ENCODE data around the gene SLC4A1AP. TPM values are rescaled to one million over a fixed set of nuclear protein-coding genes. Genes with fewer than 3 reads are reported as not detected.

SLC4A1AP gene
- total RNA-seq, 2 experiments from 2014 or later: 25.1 to 27.4 TPM

DNA sequence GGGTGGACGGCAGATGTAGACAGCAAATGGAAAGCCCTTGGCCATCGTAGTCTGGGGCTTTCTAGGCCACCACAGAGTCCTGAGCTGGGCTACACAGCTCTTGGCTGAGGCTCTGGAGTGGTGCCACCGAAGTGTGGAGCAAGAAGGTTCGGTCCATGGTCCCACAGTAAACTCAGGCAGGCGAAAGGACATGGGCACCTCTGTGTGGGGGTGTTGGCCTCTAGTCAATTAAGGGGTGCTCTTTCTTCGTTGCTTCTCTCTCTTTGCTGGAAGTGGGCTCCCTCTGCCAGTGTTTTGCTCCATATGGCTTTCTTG lies 73.2 kb downstream of the SLC4A1AP start:
- Mint-ChIP-seq H3K4me3 (no peak overlapping the region), H3K27me3 (peaks cover 4% of the 10 kb centered on the region), H3K4me1 (peaks cover 6% of the 10 kb centered on the region), H3K36me3 (no peaks in the 10 kb centered on the region), H3K9me3 (peaks cover 1% of the 10 kb centered on the region), H3K27ac (no peak overlapping the region)
- ATAC-seq (ENCODE audit: low read depth) (no peak), DNase-seq (no peak)
- POLR2A ChIA-PET: no interaction called here

DNA sequence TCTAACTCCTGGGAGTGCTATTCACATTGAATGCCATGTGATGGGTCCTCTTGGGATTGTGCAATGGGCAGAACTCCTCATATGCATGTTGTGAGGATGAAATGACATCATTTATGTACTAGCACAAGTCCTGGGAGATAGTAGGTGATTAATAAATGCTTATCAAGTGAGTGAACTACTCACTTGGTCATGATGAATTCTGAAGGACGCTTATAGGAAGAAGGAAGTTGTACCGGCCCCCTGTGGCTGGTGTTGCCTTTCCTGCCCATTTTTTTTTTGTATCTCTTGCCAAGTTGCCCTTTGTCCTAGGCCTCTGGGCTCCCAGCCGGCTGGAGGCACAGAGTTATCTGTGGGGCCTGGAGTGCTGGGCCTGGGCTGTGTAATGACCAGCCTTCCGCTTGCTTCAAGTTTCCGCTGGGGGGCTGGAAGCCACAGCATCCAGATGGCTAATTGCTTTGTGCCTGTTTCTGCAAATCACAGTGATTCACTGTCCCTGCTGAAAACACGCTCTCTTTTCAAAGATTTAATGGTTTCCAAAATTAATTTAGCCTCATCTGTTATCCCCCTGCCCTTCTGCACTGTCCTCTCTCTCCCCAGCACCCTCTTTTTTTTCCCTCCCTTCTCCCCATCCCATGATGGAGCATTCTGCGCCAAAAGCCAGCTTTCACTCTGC lies 74.1 kb downstream of the SLC4A1AP start:
- no peak for ATAC-seq (ENCODE audit: low read depth)
- peaks cover 1% of the 10 kb centered on the region for H3K9me3 Mint-ChIP-seq
- no peak overlapping the region for H3K4me3 Mint-ChIP-seq
- POLR2A ChIA-PET: no interaction called here
- no peak overlapping the region for H3K27ac Mint-ChIP-seq
- no peaks in the 10 kb centered on the region for H3K36me3 Mint-ChIP-seq
- no peak for DNase-seq
- H3K27me3 Mint-ChIP-seq: peaks cover 4% of the 10 kb centered on the region
- peaks cover 6% of the 10 kb centered on the region for H3K4me1 Mint-ChIP-seq

DNA sequence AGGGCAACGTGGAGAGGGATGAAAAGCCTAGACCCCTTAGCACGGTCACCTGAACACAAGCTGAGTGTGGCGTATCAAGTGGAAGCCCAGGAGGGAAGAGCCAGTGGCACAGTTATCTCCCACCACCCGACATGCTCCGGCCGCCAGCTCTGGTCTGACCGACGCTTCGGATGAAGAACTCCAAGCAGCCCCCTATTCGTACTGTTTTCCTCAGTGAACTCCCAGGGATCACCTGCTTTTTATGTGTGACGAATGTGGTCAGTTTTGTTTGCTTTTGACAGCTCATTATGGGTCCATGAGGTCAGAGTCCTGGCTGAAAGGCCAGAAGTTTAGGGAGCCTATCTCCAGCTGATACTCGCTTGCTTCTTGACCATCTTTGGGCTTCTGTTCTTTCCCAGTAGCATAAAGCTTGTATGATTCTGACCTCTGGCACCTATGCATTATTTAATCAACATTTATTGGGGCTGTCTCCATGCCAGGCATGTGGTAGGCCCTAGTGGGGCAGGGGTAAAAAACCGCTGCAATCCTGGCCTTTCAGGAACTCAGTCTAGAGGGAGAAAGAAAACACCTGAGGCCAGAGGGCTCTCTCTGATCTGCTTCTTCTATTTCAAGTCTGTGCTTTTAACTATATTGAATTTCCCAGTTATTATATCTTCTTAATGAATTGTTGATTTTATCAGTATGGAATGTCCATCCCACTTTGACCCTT lies 74.8 kb downstream of the SLC4A1AP start:
- peaks cover 6% of the 10 kb centered on the region for H3K4me1 Mint-ChIP-seq
- no peaks in the 10 kb centered on the region for H3K36me3 Mint-ChIP-seq
- H3K4me3 Mint-ChIP-seq: no peak overlapping the region
- no peak overlapping the region for H3K27ac Mint-ChIP-seq
- peaks cover 4% of the 10 kb centered on the region for H3K27me3 Mint-ChIP-seq
- POLR2A ChIA-PET: interaction anchor here (0.6 kb wide), 1 partner anchor 31 kb away, joined by 3 read pairs; no protein-coding TSS in a partner anchor
- DNase-seq (no peak), ATAC-seq (ENCODE audit: low read depth) (no peak)
- no peaks in the 10 kb centered on the region for H3K9me3 Mint-ChIP-seq

DNA sequence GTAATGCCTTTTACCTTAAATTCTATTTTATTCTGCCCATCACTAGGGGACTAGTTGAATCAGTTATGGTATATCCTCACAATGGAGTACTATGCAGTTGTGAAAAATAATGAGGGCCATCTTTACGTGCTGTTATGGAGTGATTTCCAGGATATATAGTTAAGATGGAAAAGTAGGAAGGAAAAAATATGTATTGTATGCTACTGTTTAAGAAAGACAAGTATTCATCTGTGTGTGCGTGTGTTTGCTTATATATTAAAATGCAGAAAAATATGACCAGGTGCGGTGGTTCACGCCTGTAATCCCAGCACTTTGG lies 75.3 kb downstream of the SLC4A1AP start:
- H3K4me3 Mint-ChIP-seq: no peak overlapping the region
- ATAC-seq (ENCODE audit: low read depth) (no peak), DNase-seq (no peak)
- H3K9me3 Mint-ChIP-seq: no peaks in the 10 kb centered on the region
- POLR2A ChIA-PET: interaction anchor here (0.6 kb wide), 1 partner anchor 30 kb away, joined by 3 read pairs; no protein-coding TSS in a partner anchor
- no peaks in the 10 kb centered on the region for H3K36me3 Mint-ChIP-seq
- H3K27ac Mint-ChIP-seq: no peak overlapping the region
- H3K4me1 Mint-ChIP-seq: peaks cover 6% of the 10 kb centered on the region
- peaks cover 6% of the 10 kb centered on the region for H3K27me3 Mint-ChIP-seq

DNA sequence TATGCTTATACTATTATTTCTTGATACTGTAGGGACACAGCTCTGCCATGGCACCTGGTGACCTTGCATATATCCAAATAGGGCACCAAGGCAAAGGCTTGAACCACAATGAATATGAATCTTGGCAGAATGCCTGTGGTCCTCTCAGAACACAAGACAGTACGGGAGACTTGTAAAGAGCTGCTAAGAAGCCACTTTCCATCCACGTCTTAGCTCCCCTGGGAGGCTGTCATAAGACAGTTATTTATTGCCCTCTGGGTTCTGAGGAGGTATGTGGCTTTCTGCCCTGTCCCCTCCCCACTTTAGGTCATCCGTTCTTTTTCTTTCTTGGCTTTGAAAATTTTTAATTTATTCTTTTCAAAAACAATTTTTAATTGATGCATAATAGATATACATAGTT lies 78.0 kb downstream of the SLC4A1AP start:
- Mint-ChIP-seq H3K4me3 (no peak overlapping the region), H3K9me3 (no peaks in the 10 kb centered on the region), H3K4me1 (peaks cover 3% of the 10 kb centered on the region), H3K36me3 (no peaks in the 10 kb centered on the region), H3K27ac (no peak overlapping the region), H3K27me3 (peaks cover 23% of the 10 kb centered on the region)
- ATAC-seq (ENCODE audit: low read depth) (no peak), DNase-seq (no peak)
- POLR2A ChIA-PET: no interaction called here

DNA sequence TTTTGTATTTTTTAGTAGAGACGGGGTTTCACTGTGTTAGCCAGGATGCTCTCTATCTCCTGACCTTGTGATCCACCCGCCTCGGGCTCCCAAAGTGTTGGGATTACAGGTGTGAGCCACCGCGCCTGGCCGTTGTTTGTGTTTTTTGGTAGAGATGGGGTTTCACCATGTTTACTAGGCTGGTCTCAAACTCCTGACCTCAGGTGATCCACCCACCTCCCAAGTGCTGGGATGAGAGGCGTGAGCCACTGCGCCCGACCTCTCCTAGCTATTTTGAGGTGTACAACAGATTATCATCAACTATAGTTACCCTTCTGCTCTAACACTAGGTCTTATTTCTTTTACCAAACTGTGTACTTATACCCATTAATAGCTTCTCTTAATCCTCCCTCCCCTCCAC lies 78.9 kb downstream of the SLC4A1AP start:
- ATAC-seq (ENCODE audit: low read depth) (no peak), DNase-seq (no peak)
- Mint-ChIP-seq H3K27me3 (peaks cover 23% of the 10 kb centered on the region), H3K9me3 (no peaks in the 10 kb centered on the region), H3K36me3 (no peaks in the 10 kb centered on the region), H3K27ac (no peak overlapping the region), H3K4me3 (no peak overlapping the region), H3K4me1 (no peaks in the 10 kb centered on the region)
- POLR2A ChIA-PET: no interaction called here

Other genes starting within 250 kb of the SLC4A1AP start
- 10 to 100 TPM; 92.2 to 92.5 TPM for gene NRBP1, start 235.3 kb upstream of the SLC4A1AP start, total RNA-seq
- 10 to 100 TPM; 12.2 to 13.9 TPM for gene KRTCAP3, start 221.5 kb upstream of the SLC4A1AP start, total RNA-seq
- gene IFT172, start 174.1 kb upstream of the SLC4A1AP start, total RNA-seq: 10 to 100 TPM; 17.9 to 18.8 TPM
- not detected for gene FNDC4, start 168.7 kb upstream of the SLC4A1AP start, total RNA-seq
- gene GCKR, start 167.1 kb upstream of the SLC4A1AP start, total RNA-seq: not detected
- 10 to 100 TPM; 55.0 to 56.6 TPM for gene ZNF512, start 80.8 kb upstream of the SLC4A1AP start, total RNA-seq
- 1 to 10 TPM; 1.1 to 1.6 TPM for gene CCDC121, start 34.9 kb upstream of the SLC4A1AP start, total RNA-seq
- 10 to 100 TPM; 32.7 to 37.4 TPM for gene GPN1, start 34.8 kb upstream of the SLC4A1AP start, total RNA-seq
- gene SUPT7L, start 275 bp upstream of the SLC4A1AP start, total RNA-seq: 10 to 100 TPM; 42.8 to 43.4 TPM
- 10 to 100 TPM; 47.7 to 50.3 TPM for gene MRPL33, start 107.8 kb downstream of the SLC4A1AP start, total RNA-seq
- gene RBKS, start 226.5 kb downstream of the SLC4A1AP start, total RNA-seq: 1 to 10 TPM; 2.3 to 3.5 TPM
- gene BABAM2, start 226.8 kb downstream of the SLC4A1AP start, total RNA-seq: 10 to 100 TPM; 50.7 to 51.0 TPM